NCI-H2196 (cell line): ENCODE measurements around the gene IGF2.
A peak's percentile ranks its signal among the peaks of the same experiment; 100 is the strongest.

Experiments
- DNase-seq: peaks from one replicate; lab custom pipeline; 2025; ENCODE audit not compliant: unreplicated experiment; lab: John Stamatoyannopoulos, UW

The IGF2 gene

GRCh38 chr11:2104524-2105440 lies 34.4 kb downstream of the IGF2 start:
- no peak for DNase-seq

GRCh38 chr11:2103668-2104523 lies 35.3 kb downstream of the IGF2 start:
- DNase-seq = no peak

GRCh38 chr11:2102883-2103213 lies 36.3 kb downstream of the IGF2 start:
- DNase-seq = no peak

GRCh38 chr11:2102132-2102882 lies 36.9 kb downstream of the IGF2 start:
- no peak for DNase-seq

- DNase-seq = no peak
Observed at GRCh38 chr11:2101171-2101675, 38.0 kb downstream of the IGF2 start.

- DNase-seq = peak; percentile 25
Observed at GRCh38 chr11:2100361-2101170, 38.6 kb downstream of the IGF2 start.

GRCh38 chr11:2099516-2100349 lies 39.5 kb downstream of the IGF2 start:
- DNase-seq = peak; percentile 85

- DNase-seq = no peak
Observed at GRCh38 chr11:2098691-2099515, 40.3 kb downstream of the IGF2 start.

GRCh38 chr11:2097998-2098690 lies 41.0 kb downstream of the IGF2 start:
- no peak for DNase-seq

- no peak for DNase-seq
Observed at GRCh38 chr11:2097356-2097997, 41.7 kb downstream of the IGF2 start.

GRCh38 chr11:2096919-2097301 lies 42.3 kb downstream of the IGF2 start:
- DNase-seq = no peak

- no peak for DNase-seq
Observed at GRCh38 chr11:2096011-2096918, 42.9 kb downstream of the IGF2 start.

- no peak for DNase-seq
Observed at GRCh38 chr11:2095542-2095941, 43.6 kb downstream of the IGF2 start.

GRCh38 chr11:2095198-2095520 lies 44.0 kb downstream of the IGF2 start:
- no peak for DNase-seq

GRCh38 chr11:2094354-2095197 lies 44.6 kb downstream of the IGF2 start:
- DNase-seq = no peak
